Measurements from ENCODE around the gene HMCES.

DNA sequence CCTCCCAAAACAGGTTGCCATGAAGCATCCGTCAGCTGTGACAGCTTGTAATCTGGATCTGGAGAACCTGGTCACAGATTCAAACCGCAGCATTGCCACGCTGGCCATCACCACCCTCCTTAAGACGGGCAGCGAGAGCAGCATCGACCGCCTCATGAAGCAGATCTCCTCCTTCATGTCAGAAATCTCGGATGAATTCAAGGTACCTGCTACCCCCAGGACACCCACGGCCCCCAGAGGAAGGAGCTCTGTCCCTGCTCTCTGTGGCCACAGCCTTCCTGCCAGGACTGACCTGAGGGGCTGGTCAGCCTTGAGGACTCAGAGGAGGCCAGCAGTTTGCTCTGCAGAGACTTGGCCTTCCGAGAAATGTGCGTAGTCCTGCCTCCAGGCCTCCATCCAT, 18.1 kb upstream of the HMCES start:
- no peak for TF ChIP-seq POLR2A (IDR thresholded peaks at IDR 0.05)
- TF ChIP-seq, protein P1, sequence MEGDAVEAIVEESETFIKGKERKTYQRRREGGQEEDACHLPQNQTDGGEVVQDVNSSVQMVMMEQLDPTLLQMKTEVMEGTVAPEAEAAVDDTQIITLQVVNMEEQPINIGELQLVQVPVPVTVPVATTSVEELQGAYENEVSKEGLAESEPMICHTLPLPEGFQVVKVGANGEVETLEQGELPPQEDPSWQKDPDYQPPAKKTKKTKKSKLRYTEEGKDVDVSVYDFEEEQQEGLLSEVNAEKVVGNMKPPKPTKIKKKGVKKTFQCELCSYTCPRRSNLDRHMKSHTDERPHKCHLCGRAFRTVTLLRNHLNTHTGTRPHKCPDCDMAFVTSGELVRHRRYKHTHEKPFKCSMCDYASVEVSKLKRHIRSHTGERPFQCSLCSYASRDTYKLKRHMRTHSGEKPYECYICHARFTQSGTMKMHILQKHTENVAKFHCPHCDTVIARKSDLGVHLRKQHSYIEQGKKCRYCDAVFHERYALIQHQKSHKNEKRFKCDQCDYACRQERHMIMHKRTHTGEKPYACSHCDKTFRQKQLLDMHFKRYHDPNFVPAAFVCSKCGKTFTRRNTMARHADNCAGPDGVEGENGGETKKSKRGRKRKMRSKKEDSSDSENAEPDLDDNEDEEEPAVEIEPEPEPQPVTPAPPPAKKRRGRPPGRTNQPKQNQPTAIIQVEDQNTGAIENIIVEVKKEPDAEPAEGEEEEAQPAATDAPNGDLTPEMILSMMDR (IDR thresholded peaks at IDR 0.05) = no peak

Data from uterus (tissue), 2 donors.